Measurements from ENCODE around the gene ITPK1.

DNA sequence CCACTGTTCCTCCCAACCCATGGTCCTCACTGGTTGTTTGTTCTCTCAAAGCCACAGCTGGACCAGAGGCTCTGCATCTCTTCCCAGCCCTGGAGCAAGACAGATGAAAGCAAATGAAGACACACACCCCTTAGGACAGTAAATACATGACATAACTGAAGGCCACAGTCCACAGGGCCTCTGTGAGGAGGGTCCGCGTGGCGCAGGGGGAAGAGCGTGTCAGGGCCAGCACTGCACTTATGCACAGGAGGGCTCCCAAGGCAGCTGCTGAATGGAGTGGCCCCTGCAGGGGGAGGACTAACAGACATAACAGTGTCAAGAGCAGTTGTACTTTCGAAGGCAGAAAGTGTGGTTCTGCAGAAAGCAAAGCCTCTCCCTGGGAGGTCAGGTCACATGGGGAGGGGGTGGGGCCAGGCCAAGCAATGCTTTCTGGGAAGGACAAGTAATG lies 112.8 kb downstream of the ITPK1 start:
- TF ChIP-seq EZH2 (IDR thresholded peaks at IDR 0.05; ENCODE audit: low read depth): no peak
- TF ChIP-seq, protein P1, sequence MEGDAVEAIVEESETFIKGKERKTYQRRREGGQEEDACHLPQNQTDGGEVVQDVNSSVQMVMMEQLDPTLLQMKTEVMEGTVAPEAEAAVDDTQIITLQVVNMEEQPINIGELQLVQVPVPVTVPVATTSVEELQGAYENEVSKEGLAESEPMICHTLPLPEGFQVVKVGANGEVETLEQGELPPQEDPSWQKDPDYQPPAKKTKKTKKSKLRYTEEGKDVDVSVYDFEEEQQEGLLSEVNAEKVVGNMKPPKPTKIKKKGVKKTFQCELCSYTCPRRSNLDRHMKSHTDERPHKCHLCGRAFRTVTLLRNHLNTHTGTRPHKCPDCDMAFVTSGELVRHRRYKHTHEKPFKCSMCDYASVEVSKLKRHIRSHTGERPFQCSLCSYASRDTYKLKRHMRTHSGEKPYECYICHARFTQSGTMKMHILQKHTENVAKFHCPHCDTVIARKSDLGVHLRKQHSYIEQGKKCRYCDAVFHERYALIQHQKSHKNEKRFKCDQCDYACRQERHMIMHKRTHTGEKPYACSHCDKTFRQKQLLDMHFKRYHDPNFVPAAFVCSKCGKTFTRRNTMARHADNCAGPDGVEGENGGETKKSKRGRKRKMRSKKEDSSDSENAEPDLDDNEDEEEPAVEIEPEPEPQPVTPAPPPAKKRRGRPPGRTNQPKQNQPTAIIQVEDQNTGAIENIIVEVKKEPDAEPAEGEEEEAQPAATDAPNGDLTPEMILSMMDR (conservative IDR thresholded peaks at IDR 0.05): no peak
